Posterior vena cava (tissue), 2 donors: ENCODE results near the gene APOE. TPM values are rescaled to one million over a fixed set of nuclear protein-coding genes. Genes with fewer than 3 reads are reported as not detected.
"Not testable (repeated sequence)": the region's sequence is repeated elsewhere in the genome, so short reads cannot be mapped to it uniquely, and the experiment has no call there.

ENCODE experiments used
- DNase-seq: peaks from one replicate; pipeline ENCODE4 v3.0.0-alpha.2; 2020; ENCODE audit warnings: low spot score
- intact Hi-C, 2 donors: fragments of 100-400 bp; cut with DNase I; formaldehyde crosslinking; loops; one replicate each; pipeline versions ENCODE4 v1.14.1 to v1.14.2; 2022 to 2023
- long read RNA-seq, 2 donors: library from polyadenylated mRNA; unstranded; transcript quantifications; one replicate each; pipeline ENCODE4 v2.0.0, GENCODE V29; 2020 to 2021
- total RNA-seq, 2 donors: library from RNA; stranded (reverse); fragmentation: NEBNext Ultra II Directional; extraction: Animal tissue kit (Norgen Biotek cat#: 25700); gene quantifications; one replicate each; pipeline ENCODE4 v1.2.1, GENCODE V29; 2021
- donor health status: DM: yes; HTN: yes; CAD: no.
- donor health status: DM: yes; HTN: yes; CAD: no.

Gene APOE
- total RNA-seq = 10 to 100 TPM; 16.8 to 57.8 TPM
- long read RNA-seq, donor 1, transcript APOE-201 (4 exons, 1,208 nt) = major isoform, 23 of 27 reads
- long read RNA-seq, donor 1, partial matches to known transcripts = 1 of 27 reads
- long read RNA-seq, donor 1, other reads (novel, unspliced or antisense) = 0 of 27 reads
- long read RNA-seq, donor 2, partial matches to known transcripts = 0 of 4 reads
- long read RNA-seq, donor 2, other reads (novel, unspliced or antisense) = 0 of 4 reads

GRCh38 chr19:44905437-44906160 lies at the start of gene APOE:
APOE (plus strand) TSS chr19:44905796; CDS start chr19:44906625, 829 bp downstream.
- DNase-seq = no peak
- intact Hi-C loops = loop anchor here (2.0 to 5.0 kb wide), 2 partner anchors 37 to 45 kb away; partner anchors contain the start of gene APOC4 (in 1 of the 2)

- DNase-seq = no peak
- intact Hi-C loops = no loop called here
These were observed 49.0 kb upstream of the APOE start for GRCh38 chr19:44856421-44857083.

GRCh38 chr19:44857837-44858236 lies 47.8 kb upstream of the APOE start:
- no peak for DNase-seq
- intact Hi-C loops = no loop called here

GRCh38 chr19:44861576-44861975 lies 44.0 kb upstream of the APOE start:
- intact Hi-C loops, DNase-seq: not testable (repeated sequence)

- intact Hi-C loops = no loop called here
- DNase-seq = no peak
These were observed 41.6 kb upstream of the APOE start for GRCh38 chr19:44863990-44864389.

GRCh38 chr19:44865196-44865767 lies 40.3 kb upstream of the APOE start:
- intact Hi-C loops = no loop called here
- DNase-seq = no peak

GRCh38 chr19:44866664-44867063 lies 38.9 kb upstream of the APOE start:
- intact Hi-C loops = no loop called here
- no peak for DNase-seq

GRCh38 chr19:44867578-44867977 lies 38.0 kb upstream of the APOE start:
- intact Hi-C loops = no loop called here
- DNase-seq = no peak

GRCh38 chr19:44869733-44870470 lies 35.7 kb upstream of the APOE start:
- intact Hi-C loops = no loop called here
- DNase-seq = peak; percentile 89

GRCh38 chr19:44871809-44872208 lies 33.8 kb upstream of the APOE start:
- intact Hi-C loops = no loop called here
- DNase-seq = no peak

- DNase-seq = no peak
- intact Hi-C loops = no loop called here
These were observed 32.9 kb upstream of the APOE start for GRCh38 chr19:44872661-44873060.

GRCh38 chr19:44874317-44874716 lies 31.3 kb upstream of the APOE start:
- intact Hi-C loops = no loop called here
- DNase-seq = no peak

- intact Hi-C loops = no loop called here
- no peak for DNase-seq
These were observed 29.7 kb upstream of the APOE start for GRCh38 chr19:44875666-44876451.

GRCh38 chr19:44876930-44877535 lies 28.6 kb upstream of the APOE start:
- intact Hi-C loops = no loop called here
- DNase-seq = no peak

- intact Hi-C loops = no loop called here
These were observed 27.3 kb upstream of the APOE start for GRCh38 chr19:44878120-44878865.

GRCh38 chr19:44879309-44880065 lies 26.1 kb upstream of the APOE start:
- intact Hi-C loops = no loop called here
- DNase-seq = no peak

More at GRCh38 chr19:44878120-44878865, 27.3 kb upstream of the APOE start:
- DNase-seq = no peak

GRCh38 chr19:44882063-44882462 lies 23.5 kb upstream of the APOE start:
- no peak for DNase-seq
- intact Hi-C loops = no loop called here
